HG03139 (cell line): ENCODE data around the gene AUTS2.

Source experiments
- ATAC-seq: cut with Tn5 transposase; IDR thresholded peaks from one replicate; pipeline ENCODE4 v1.9.1; 2021; ENCODE audit not compliant: unreplicated experiment

AUTS2 gene

GRCh38 chr7:70773406-70773805, 1175.1 kb downstream of the AUTS2 start:
- no peak for ATAC-seq

GRCh38 chr7:70774950-70775527, 1176.8 kb downstream of the AUTS2 start:
- ATAC-seq, result no peak

DNA sequence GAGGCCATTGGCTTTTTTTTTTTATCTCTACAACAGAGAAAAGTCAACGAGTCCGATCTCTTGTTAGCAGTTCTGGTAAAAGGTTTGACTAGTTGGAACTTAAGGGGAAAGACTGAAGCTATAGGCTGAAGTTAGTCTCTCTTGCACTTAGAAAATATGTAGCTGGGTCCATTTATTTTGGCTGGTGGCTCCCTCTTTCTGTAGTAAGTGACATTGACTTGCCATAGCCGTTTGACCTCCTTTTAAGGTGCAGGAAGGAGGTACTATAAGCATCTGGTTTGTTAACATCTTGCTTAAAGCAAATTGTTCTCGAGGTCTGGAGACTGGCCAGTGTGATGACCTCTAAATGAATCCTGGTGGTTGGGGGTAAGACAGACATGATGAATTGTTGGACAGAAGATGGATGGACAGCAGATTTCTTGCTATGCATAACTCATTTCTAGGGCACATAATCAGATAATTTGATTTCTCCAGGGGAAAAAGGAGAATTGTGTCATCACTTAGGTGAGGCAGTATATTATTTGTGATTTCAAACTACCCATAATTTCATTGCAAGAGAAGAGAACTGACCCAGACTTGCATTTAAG, 1177.4 kb downstream of the AUTS2 start:
- ATAC-seq, result no peak

DNA sequence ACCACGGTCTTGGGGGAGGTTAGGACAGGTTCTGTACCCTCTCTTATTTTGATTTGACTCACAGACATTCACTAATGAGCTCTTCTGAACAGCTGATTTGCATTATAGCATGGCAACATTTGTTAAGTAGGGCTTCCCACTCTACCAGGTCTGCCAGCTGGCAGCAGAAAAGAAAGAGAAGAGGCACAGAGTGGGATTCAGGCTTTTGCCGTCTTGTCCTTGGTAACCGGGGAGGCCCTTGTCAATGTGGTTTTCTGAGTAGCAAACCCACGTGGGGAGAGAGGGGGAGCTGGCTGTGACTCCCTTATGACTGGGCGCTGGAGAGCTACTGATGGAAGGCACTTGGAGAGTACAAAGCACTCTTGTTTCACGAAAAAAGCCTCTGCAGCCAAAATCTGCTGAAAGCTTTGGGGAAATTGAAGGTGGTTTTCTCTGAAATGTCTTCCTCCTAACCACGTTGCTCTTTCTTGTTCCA, 1178.4 kb downstream of the AUTS2 start:
- no peak for ATAC-seq

DNA sequence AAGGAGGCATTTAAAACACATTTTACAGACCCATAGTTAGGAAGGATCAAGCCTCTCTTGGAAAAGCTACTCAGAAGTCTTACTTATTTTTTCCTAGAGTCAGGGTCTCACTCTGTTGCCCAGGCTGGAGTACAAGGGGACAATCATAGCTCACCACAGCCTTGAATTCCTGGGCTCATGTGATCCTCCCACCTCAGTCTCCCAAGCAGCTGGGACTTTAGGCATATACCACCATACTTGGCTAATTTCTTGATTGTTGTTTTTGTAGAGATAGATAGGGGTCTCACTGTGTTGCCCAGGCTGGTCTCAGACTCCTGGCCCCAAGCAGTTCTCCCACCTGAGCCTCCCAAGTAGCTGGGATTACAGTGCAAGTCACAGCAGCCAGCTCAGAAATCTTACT, 1179.0 kb downstream of the AUTS2 start:
- no peak for ATAC-seq

DNA sequence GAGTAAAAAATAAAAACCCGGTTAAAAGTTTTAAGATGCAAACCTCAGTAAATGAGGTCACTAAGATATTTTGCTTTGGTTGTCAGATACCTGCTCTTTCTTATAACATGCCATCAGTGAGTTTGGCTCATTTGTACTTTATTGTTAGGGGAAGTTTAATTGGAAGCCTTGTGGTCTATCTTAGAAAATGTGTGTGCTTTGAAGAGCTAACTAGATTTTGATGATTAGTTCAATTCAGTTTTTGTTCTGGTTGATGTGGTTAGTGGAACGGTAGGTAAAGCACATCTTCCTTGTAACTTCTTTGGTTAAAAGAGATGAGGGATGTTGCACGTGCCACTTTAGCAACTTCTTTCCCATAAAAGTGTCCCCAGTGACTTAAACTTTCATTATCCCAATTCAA, 1180.3 kb downstream of the AUTS2 start:
- ATAC-seq, result no peak

- ATAC-seq, result no peak
These were observed 1181.0 kb downstream of the AUTS2 start for GRCh38 chr7:70779321-70779720.

DNA sequence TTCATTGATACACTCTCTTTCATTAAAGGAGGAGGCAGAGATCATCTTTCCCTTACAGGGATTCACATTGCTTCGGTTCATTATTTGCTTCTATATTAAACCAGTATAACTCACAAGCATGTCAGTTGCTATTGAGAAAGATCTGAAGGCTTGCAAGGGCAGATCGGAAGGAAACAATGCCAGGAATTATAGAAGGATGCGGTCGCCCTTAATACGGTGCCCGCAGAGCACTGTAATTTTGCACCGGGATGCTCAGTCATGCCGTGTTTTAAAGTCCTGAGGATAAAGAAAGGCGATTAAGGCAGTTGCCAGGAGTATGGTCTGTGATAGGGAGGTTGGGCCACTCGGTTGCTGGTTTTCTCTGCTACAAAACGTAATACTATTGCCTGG, 1183.6 kb downstream of the AUTS2 start:
- no peak for ATAC-seq

GRCh38 chr7:70782796-70783195, 1184.5 kb downstream of the AUTS2 start:
- ATAC-seq, result no peak

DNA sequence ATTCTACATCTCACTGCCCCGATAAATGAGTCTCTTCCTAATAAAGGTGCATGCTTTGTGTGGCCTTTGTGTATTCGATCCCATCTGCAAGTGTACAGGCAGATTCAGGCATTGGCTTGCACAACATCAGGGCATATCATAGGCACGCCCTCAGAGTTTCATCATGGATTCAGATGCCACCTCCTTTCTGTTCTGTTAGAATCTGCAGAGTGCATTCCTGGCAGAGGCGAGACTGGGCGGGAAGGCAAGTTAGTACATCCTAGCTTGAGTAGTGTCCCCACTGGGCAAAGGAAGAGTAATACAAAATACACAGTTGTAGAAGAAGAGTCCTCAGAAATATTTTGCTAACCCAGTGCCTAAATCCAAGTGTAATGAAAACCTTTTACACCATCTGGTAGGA, 1187.2 kb downstream of the AUTS2 start:
- ATAC-seq, result no peak

DNA sequence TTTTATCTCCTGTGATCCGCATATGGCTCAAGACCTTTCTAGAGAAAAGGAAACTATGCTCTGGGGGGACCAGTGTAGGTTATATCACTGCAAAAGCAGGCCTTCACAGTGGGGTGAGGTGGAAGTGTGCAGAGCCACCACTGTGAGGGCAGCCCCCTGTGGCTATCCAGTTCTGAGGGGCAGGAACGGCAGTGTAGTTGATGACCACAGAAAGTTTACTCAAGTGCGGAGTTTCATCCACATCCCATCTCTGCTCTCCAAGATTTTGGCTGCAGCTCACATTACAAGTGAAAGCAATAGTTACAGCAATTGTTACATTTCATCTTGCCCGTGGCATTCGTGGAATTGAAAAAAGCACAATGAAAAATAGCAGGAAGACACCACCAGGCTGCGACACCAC, 1187.8 kb downstream of the AUTS2 start:
- ATAC-seq, result no peak

- ATAC-seq, result no peak
These were observed 1189.0 kb downstream of the AUTS2 start for GRCh38 chr7:70787286-70787685.

GRCh38 chr7:70787771-70788170, 1189.5 kb downstream of the AUTS2 start:
- ATAC-seq, result no peak

GRCh38 chr7:70788276-70788675, 1190.0 kb downstream of the AUTS2 start:
- ATAC-seq, result no peak

GRCh38 chr7:70789481-70790214, 1191.4 kb downstream of the AUTS2 start:
- no peak for ATAC-seq

DNA sequence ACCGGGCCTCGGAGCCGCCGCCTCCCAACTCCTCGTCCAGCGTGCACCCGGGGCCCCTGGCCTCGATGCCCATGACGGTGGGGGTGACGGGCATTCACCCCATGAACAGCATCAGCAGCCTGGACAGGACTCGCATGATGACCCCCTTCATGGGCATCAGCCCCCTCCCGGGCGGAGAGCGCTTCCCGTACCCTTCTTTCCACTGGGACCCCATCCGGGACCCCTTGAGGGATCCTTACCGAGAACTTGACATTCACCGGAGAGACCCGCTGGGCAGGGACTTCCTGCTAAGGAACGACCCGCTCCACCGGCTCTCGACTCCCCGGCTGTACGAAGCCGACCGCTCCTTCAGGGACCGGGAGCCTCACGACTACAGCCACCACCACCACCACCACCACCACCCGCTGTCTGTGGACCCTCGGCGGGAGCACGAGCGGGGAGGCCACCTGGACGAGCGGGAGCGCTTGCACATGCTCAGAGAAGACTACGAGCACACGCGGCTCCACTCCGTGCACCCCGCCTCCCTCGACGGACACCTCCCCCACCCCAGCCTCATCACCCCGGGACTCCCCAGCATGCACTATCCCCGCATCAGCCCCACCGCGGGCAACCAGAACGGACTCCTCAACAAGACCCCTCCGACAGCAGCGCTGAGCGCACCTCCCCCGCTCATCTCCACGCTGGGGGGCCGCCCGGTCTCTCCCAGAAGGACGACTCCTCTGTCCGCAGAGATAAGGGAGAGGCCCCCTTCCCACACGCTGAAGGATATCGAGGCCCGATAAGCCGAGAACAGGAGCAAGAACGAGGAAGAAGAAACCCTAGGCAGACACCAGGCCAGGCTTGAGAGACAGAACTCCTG, 1192.2 kb downstream of the AUTS2 start:
- no peak for ATAC-seq

- ATAC-seq, result no peak
These were observed 1193.1 kb downstream of the AUTS2 start for GRCh38 chr7:70791341-70791740.

- no peak for ATAC-seq
These were observed 1194.8 kb downstream of the AUTS2 start for GRCh38 chr7:70793060-70793459.

- no peak for ATAC-seq
These were observed 1195.5 kb downstream of the AUTS2 start for GRCh38 chr7:70793821-70794220.

GRCh38 chr7:70794962-70795361, 1196.7 kb downstream of the AUTS2 start:
- no peak for ATAC-seq

GRCh38 chr7:70795948-70796347, 1197.7 kb downstream of the AUTS2 start:
- no peak for ATAC-seq
